DOHH2 (cell line): ENCODE data around the gene INPP4A.
A peak's percentile ranks its signal among the peaks of the same experiment; 100 is the strongest.

Experiments used
- H3F3A ChIP-seq: fragments of 200-600 bp; sonication (generic), shearing (Covaris generic); 2 replicates; pipeline ENCODE4 v1.6.0; 2016; ENCODE audit warnings: antibody characterized with exemption, mild to moderate bottlenecking; ENCODE audit not compliant: control insufficient read depth, insufficient read depth
- H3K27ac ChIP-seq: fragments of 200-600 bp; sonication (generic); 2 replicates; pipeline ENCODE4 v1.5.1; 2014; ENCODE audit warnings: low read depth, mild to moderate bottlenecking, low read length, moderate library complexity
- H3K27me3 ChIP-seq: fragments of 200-600 bp; sonication (generic); 2 replicates; pipeline ENCODE4 v1.6.1; 2014; ENCODE audit warnings: mild to moderate bottlenecking, low read length, mixed read lengths; ENCODE audit not compliant: control insufficient read depth
- H3K36me3 ChIP-seq: fragments of 200-600 bp; sonication (generic); 2 replicates; pipeline ENCODE4 v1.6.1; 2014; ENCODE audit warnings: mild to moderate bottlenecking, low read length, moderate library complexity, mixed read lengths; ENCODE audit not compliant: control insufficient read depth
- H3K4me1 ChIP-seq: fragments of 200-600 bp; sonication (generic); 2 replicates; pipeline ENCODE4 v1.6.1; 2014; ENCODE audit warnings: mild to moderate bottlenecking, low read length, mixed read lengths; ENCODE audit not compliant: control insufficient read depth
- H3K4me2 ChIP-seq: fragments of 200-600 bp; sonication (generic); 2 replicates; pipeline ENCODE4 v1.6.0; 2014; ENCODE audit warnings: mild to moderate bottlenecking, low read length, moderate library complexity
- H3K4me3 ChIP-seq: fragments of 200-600 bp; sonication (generic); 2 replicates; pipeline ENCODE4 v1.5.1; 2014; ENCODE audit warnings: mild to moderate bottlenecking, low read length, mixed read lengths
- H3K79me2 ChIP-seq: fragments of 200-600 bp; sonication (generic); 2 replicates; pipeline ENCODE4 v1.6.1; 2014; ENCODE audit warnings: mild to moderate bottlenecking, low read length, mixed read lengths; ENCODE audit not compliant: control insufficient read depth
- H3K9me2 ChIP-seq: fragments of 200-600 bp; sonication (generic); replicated peaks from 2 replicates; pipeline ENCODE4 v1.6.1; 2014; ENCODE audit warnings: mild to moderate bottlenecking, low read length, mixed read lengths; ENCODE audit not compliant: control insufficient read depth
- H3K9me3 ChIP-seq: fragments of 200-600 bp; sonication (generic); 2 replicates; pipeline ENCODE4 v1.6.1; 2014; ENCODE audit warnings: antibody characterized with exemption, low read length, mixed read lengths; ENCODE audit not compliant: control insufficient read depth, insufficient read depth
- H4K20me1 ChIP-seq: fragments of 200-600 bp; sonication (generic); 2 replicates; pipeline ENCODE4 v1.6.0; 2014; ENCODE audit warnings: low read depth, mild to moderate bottlenecking, antibody characterized with exemption, low read length, moderate library complexity; ENCODE audit not compliant: control insufficient read depth, insufficient read depth
- EZH2phosphoT487 ChIP-seq: fragments of 200-600 bp; sonication (generic); IDR thresholded peaks from 2 replicates; pipeline ENCODE4 v1.6.1; 2017; ENCODE audit warnings: borderline replicate concordance, mild to moderate bottlenecking, antibody characterized with exemption, low read length, moderate library complexity, mixed read lengths
- TF ChIP-seq, protein P1 (sequence below): fragments of 200-600 bp; sonication (generic); IDR thresholded peaks from one replicate; pipeline ENCODE4 v1.5.1; 2014; ENCODE audit warnings: antibody characterized with exemption, mild to moderate bottlenecking, low read depth, low read length; ENCODE audit not compliant: poor library complexity, severe bottlenecking

The INPP4A gene

DNA sequence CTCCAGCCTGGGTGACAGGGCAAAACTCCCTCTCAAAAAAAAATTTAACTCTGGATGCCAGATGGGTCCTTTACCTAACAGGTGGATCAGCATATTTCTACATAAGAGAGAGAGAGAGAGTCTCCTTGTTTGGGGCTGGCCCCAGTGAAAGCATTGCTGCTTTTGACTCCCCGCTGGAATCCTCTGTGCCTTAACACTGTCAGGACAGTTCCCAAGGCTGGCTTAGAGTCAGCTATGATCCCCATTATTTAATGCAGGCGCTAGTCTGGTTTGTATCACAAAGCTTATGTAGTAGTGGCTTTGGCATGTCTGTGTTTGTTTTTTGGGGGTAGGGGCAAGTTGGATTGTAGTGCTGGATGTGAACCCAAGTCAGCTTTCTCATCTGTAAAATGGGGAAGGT lies 9.4 kb downstream of the INPP4A start:
- H3K9me3 ChIP-seq = no peaks in the 10 kb centered on the region
- TF ChIP-seq, protein P1, sequence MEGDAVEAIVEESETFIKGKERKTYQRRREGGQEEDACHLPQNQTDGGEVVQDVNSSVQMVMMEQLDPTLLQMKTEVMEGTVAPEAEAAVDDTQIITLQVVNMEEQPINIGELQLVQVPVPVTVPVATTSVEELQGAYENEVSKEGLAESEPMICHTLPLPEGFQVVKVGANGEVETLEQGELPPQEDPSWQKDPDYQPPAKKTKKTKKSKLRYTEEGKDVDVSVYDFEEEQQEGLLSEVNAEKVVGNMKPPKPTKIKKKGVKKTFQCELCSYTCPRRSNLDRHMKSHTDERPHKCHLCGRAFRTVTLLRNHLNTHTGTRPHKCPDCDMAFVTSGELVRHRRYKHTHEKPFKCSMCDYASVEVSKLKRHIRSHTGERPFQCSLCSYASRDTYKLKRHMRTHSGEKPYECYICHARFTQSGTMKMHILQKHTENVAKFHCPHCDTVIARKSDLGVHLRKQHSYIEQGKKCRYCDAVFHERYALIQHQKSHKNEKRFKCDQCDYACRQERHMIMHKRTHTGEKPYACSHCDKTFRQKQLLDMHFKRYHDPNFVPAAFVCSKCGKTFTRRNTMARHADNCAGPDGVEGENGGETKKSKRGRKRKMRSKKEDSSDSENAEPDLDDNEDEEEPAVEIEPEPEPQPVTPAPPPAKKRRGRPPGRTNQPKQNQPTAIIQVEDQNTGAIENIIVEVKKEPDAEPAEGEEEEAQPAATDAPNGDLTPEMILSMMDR = no peak
- H3K4me2 ChIP-seq = peak overlapping the region; percentile 35
- no peaks in the 10 kb centered on the region for H3K27me3 ChIP-seq
- no peak overlapping the region for H3K4me3 ChIP-seq
- no peaks in the 10 kb centered on the region for H3K36me3 ChIP-seq
- H3K9me2 ChIP-seq = no peaks in the 10 kb centered on the region
- peaks cover 37% of the 10 kb centered on the region for H3K4me1 ChIP-seq
- peaks cover 40% of the 10 kb centered on the region for H3K79me2 ChIP-seq
- no peak overlapping the region for H3K27ac ChIP-seq
- H4K20me1 ChIP-seq = no peaks in the 10 kb centered on the region
- no peaks in the 10 kb centered on the region for H3F3A ChIP-seq

- Histone ChIP-seq H3K27me3 (no peaks in the 10 kb centered on the region), H3K4me3 (no peak overlapping the region), H3F3A (no peaks in the 10 kb centered on the region), H3K36me3 (no peaks in the 10 kb centered on the region), H3K27ac (no peak overlapping the region), H4K20me1 (no peaks in the 10 kb centered on the region), H3K4me1 (peaks cover 37% of the 10 kb centered on the region), H3K9me3 (no peaks in the 10 kb centered on the region), H3K79me2 (peaks cover 36% of the 10 kb centered on the region), H3K9me2 (no peaks in the 10 kb centered on the region), H3K4me2 (peak overlapping the region; percentile 35)
- TF ChIP-seq, protein P1 = no peak
- TF ChIP-seq EZH2phosphoT487 = no peak
These were observed 10.0 kb downstream of the INPP4A start for GRCh38 chr2:98454500-98455235.

DNA sequence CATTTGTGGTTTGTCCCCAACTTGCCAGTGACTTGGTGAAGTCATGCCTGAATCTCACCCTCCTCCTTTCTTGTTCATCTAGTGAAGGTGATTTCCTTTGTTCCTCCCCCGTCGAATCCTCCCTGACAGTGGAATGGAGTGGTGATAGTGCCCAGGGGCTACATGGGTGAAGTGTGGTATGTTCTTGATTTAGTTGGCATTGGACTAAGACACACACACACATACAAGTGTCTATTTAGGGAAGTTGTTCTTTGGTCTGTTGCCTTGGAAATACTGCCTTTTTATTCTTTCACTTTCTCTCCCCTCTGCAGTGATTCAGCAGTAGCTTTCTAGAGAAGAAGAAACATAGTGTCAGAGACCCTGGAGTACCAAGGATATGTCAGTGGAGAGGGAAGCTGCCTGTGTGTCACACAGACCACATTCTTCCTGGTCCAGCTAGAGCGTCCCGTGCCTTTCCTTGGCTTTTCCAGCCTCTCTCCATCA lies 10.9 kb downstream of the INPP4A start:
- H3K4me3 ChIP-seq = no peak overlapping the region
- no peak for TF ChIP-seq EZH2phosphoT487
- TF ChIP-seq, protein P1 = no peak
- no peaks in the 10 kb centered on the region for H3K9me2 ChIP-seq
- no peaks in the 10 kb centered on the region for H3K36me3 ChIP-seq
- no peaks in the 10 kb centered on the region for H3F3A ChIP-seq
- no peaks in the 10 kb centered on the region for H3K9me3 ChIP-seq
- H3K27ac ChIP-seq = no peak overlapping the region
- H3K27me3 ChIP-seq = no peaks in the 10 kb centered on the region
- H3K4me1 ChIP-seq = peaks cover 40% of the 10 kb centered on the region
- H3K79me2 ChIP-seq = peaks cover 30% of the 10 kb centered on the region
- no peak overlapping the region for H3K4me2 ChIP-seq
- H4K20me1 ChIP-seq = no peaks in the 10 kb centered on the region
